AML-193 (cell line): ENCODE results near the gene NIT1.
A peak's percentile ranks its signal among the peaks of the same experiment; 100 is the strongest.
"Not testable (repeated sequence)": the region's sequence is repeated elsewhere in the genome, so short reads cannot be mapped to it uniquely, and the experiment has no call there.

Experiments used
- DNase-seq, 2 experiments: peaks; one replicate each; lab custom pipeline; 2025; lab: John Stamatoyannopoulos, UW

The NIT1 gene

GRCh38 chr1:161115132-161115711 is 2.7 kb upstream of the NIT1 start:
- DNase-seq = peak in 1 of 2 experiments; percentile 28

- not testable (repeated sequence) for DNase-seq
These were observed 1.9 kb upstream of the NIT1 start for GRCh38 chr1:161115961-161116360.

GRCh38 chr1:161119092-161119903 is 1.4 kb downstream of the NIT1 start:
- DNase-seq = peak; percentile 54 to 72

DNA sequence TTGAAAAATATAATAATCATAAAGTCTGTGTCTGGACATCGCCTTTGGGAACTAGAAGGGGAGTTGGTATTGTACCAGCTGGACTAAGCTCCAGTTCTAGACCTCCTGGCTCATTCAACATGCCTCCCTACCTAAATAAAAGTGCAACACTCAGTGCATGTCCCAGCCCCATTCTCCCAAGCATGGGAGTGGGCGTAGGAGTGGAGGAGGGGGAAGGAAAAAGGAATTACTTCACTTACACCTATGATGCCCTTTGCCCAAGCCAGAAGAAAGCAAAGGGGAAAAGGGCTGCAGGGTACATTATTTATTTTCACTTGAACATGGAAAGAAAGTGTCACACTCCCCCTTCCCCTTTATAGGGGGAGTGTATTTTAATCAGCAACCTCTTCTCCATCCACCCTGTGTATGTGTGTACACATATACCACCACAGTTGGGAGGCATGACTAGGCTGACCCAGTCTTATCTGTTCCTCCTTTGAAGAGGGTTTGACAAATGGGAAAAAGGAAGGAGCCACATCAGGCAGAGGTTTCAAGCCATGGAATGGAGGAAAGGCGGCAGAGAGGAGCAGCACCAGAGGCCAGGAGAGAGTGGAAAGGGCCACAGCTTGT is 3.2 kb downstream of the NIT1 start:
- DNase-seq = no peak

- peak; percentile 21 to 36 for DNase-seq
These were observed 3.9 kb downstream of the NIT1 start for GRCh38 chr1:161121834-161122233.

GRCh38 chr1:161122967-161123366 is 5.1 kb downstream of the NIT1 start:
- DNase-seq = no peak

GRCh38 chr1:161127649-161128048 is 9.7 kb downstream of the NIT1 start:
- DNase-seq = peak; percentile 61 to 63

DNA sequence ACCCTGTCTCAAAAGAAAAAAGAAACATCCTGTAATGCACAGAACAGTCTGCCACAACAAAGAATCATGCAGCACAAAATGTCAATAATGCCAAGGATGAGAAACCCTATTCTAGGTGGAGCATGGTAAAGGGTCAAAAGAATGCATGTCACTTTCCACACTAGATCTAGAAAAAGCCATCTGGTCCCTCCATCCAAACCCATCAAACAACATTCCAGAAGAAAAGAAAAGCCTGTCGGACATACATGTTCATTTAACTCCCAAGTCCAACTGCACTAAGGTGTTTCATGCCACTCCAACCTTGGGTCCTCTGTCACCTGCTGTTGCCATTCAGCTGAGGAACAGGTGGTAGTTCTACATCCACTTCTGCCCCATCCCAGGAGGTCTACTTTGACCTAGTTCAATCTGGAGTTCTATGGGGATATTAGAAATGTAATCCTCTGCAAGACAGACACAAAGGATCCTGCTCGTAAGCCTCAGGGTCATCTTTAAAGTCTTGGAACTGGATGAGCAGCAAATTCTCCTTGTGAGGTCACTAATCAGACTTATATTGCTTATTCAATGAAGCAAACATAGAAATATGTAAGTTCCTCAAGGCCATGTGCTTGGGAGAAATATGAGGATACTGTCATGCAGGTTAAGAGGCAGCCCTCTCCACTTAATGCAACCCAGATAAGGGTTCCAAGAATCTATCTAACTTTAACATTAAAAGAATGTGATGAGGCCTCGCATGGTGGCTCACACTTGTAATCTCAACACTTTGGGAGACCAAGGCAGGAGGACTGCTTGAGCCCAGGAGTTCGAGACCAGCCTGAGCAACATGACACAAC is 10.9 kb downstream of the NIT1 start:
- DNase-seq = no peak

- DNase-seq = no peak
These were observed 12.4 kb downstream of the NIT1 start for GRCh38 chr1:161130266-161130665.

DNA sequence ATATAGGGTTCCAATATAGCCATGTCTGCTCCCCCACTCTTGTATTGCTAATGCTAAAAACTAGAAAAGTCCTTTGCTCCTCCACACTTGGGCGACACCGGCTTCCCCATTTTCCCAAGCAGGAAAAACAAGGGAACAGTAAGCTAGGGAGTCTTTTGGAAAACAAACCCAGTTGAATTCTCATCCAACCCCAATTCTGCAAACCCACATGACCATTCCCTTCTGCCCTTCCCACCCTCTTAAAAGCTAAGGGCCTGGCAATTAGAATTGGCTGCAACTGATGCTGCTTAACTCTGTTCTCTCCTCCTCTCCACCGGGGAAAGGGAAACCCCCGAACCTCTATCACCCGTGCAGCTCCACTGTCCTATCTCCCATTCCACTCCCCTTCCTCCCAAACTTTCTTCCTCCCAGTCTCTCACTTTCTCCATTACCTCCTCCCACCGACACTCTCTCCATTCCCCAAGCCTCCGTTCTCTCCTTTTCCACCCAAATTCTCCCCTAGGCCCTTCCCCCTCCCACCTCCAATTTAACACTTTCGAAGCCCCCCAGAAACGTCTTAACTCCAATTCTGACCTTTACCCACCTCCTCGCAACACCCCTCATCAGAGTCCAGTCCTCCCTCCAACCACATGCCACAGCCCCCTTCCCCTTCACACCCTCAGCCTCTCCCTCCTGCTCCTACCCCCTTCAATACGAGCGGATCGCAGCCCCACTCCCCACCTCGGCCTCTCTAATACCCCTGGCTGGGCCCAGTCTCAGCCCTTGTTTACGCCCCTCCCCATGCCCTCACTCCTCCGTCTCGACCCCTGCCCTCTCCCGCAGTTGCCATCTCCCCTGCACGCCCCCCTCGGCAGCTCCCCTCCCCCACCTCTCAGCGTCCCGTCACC is 13.9 kb downstream of the NIT1 start:
- DNase-seq = no peak

DNA sequence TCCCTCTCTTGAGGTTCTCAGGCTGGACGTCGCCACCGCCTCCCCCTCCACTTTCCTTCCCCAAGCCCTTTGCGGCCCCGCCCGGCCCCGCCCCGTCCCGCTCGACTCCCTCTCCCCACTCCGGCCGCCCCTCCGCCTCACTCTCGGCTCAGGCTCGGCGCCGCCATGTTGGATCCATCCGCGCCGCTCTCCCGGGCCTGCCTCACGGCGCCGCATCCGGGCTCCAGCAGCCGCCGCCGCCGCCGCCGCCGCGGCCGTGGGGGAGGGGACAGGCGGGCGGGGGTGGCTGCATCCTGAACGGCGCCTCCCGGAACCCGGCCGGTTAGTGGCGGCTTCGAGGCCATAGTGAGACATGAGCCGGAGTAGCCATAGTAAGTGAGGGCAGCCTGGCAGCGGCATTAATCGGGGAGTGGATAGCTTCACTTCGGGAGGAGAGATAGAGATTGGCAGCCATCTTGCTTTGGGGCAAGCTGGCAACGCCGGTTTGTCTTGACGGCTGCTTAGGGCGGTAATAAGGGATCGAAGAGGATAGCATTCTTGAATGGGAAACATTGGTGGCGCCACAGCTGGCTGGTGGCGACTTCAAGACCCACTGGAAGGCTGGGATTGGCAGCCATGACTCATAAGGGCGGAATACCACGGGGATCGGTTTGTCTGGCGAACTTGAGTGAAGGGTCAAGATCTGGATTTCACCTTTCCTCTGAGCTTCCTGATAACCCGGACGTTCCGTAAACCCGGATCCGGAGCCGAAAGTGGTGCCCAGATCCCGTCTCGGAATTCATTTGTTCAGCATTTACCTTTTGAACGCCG is 14.7 kb downstream of the NIT1 start, which contains the start of gene DEDD:
DEDD (minus strand) TSS at position 258 of the 810 bp plus-strand sequence. CDS start 8,205 bp downstream, outside the sequence.
- DNase-seq = peak; percentile 94 to 96

DNA sequence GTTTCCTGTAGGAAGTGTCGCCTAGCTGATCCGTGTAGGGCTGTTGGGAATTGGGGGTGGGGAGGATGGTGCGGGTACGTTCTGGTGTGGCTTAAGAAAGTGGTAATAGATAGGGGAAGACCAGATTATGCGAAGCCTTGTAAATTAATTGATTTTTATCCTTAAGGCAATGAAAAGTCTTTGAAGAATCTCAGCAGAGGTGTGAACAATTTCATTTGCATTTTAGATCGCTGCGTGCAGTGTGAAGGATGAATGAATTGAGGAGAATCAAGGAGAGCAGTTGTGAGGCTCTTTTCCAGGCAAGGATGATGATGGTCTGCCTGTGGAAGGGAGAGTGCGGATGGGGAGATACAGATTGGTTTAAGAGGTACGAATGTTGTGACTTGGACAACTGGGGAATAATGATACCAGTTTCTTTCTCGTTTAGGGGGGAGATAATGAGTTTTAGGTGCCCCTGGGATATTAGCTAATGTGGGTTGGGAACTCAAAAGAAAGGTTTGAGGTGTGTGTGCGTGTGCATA is 15.4 kb downstream of the NIT1 start:
- no peak for DNase-seq

DNA sequence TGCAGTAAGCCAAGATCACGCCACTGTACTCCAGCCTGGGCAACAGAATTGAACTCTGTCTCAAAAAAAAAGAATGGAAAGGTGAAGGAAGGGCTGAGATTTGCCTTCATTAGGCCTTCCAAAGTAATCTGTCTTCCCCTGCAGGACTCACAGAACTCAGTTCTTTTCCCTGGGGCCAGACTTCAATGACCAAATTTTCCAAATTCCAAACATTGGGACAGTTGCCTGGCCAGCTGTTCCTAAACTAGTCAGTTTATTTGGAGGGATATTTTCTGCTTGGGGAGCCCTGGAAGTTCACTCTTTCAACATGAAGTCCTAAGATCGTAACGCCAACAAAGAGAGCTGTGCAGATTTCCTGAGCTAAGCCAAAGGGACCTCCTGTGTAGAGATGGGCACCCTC is 20.0 kb downstream of the NIT1 start:
- DNase-seq = no peak

DNA sequence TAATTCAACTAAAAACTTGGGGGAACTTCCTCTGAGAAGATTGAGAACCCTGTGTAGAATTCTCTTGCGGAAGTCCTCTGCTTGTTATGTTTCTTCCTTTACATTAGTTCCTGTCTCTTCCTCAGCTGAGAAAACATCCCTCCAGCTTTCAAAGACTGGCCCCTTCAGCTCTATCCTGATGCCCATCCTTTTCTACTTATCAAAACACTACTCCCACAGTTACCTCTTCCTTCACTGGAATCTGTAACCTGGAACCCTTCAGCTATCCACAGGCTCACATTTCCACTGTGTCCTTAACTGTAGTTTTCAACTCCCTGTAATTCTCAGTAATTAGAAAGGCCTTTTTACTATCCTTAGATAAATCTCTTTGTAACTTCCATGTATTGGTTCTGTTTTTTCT is 20.5 kb downstream of the NIT1 start:
- no peak for DNase-seq

DNA sequence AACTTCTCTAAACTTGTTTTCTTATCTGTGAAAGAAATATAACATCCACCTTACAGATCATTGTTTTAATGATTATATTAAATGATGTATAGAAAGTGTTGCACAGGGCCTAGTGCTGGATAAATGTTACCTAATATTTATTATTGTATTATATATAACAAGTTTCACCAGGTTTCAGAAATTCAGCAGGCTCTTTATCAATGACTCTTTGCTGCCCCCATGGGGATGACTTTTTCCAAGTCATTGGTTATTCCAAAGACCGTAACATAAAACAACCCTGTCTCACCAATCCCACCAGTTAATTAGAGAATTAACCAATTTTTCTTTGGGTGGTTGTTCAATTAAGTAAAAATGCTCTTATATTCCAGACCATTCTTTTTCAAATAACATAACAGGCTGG is 21.9 kb downstream of the NIT1 start:
- DNase-seq = peak; percentile 59 to 70

GRCh38 chr1:161140755-161141400 is 23.0 kb downstream of the NIT1 start:
- no peak for DNase-seq

DNA sequence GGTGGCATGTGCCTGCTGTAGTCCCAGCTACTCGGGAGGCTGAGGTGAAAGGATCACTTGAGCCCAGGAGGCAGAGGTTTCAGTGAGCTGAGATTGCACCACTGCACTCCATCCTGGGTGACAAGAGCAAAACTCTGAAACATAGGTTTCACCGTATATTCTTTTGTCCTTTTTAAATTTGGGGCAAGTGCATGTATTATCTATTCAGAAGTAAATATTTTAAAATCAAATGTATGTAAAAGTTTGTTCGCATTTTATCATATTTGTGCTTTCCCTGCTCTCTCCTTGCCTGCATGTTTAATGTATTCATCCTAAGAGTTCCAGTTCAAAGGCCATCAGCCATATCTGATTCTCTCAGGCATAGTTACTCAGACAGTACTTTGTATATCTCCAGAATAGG is 27.9 kb downstream of the NIT1 start:
- no peak for DNase-seq

- DNase-seq = no peak
These were observed 35.3 kb downstream of the NIT1 start for GRCh38 chr1:161153176-161153575.

DNA sequence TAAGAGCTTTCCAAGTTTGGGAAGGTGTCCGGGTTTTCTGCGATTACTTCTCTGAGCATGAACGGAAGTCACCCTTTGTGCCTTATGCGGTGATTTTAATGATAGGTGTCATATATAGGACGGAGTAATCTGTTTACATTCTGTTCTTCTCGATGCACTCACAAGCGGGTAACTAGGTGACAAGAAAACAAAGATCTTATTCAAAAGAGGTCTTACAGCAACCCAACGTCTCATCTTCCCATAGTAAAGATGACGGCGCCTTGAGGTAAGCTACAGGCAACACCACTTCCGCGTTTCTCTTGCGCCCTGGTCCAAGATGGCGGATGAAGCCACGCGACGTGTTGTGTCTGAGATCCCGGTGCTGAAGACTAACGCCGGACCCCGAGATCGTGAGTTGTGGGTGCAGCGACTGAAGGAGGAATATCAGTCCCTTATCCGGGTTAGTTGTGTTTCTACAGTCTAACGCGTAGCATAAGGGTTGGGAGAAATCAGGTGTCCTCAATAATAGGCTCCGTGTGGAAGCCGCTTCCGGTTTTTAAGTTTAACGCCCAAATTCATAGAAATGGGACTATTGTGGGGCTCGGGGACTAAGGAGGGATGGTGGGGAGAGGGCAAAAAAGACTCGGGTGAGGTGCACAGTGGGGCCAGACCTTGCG is 35.9 kb downstream of the NIT1 start, which contains the start of gene UFC1:
UFC1 (plus strand) TSS at position 297 of the 656 bp plus-strand sequence; CDS start at position 317, 20 bp downstream.
- peak; percentile 87 to 90 for DNase-seq
